SK-N-SH treated with all-trans-retinoic acid at 6 μM for 48 hours (cell line): ENCODE data around the gene TEX29.

Experiments
- ATAC-seq: fragments of 200-7000 bp; cut with Tn5 transposase; 3 replicates; pipeline ENCODE4 v1.9.1; 2020; ENCODE audit warnings: mild to moderate bottlenecking, moderate library complexity
- ARNTL ChIP-seq: fragments of 450-650 bp; formaldehyde crosslinking; IDR thresholded peaks from 2 replicates; pipeline ENCODE4 v1.5.0; 2020; ENCODE audit warnings: low read depth, mild to moderate bottlenecking, moderate library complexity, borderline replicate concordance
- BACH2 ChIP-seq: fragments of 250-450 bp; sonication (Bioruptor Pico); IDR thresholded peaks from 2 replicates; pipeline ENCODE4 v1.9.0; 2021; ENCODE audit warnings: mild to moderate bottlenecking, borderline replicate concordance
- CSDC2 ChIP-seq: fragments of 250-450 bp; sonication (Bioruptor Pico); IDR thresholded peaks from 2 replicates; pipeline ENCODE4 v1.5.0; 2020; ENCODE audit warnings: mild to moderate bottlenecking, moderate library complexity
- CSRNP3 ChIP-seq: fragments of 250-450 bp; sonication (Bioruptor Pico); IDR thresholded peaks from 2 replicates; pipeline ENCODE4 v1.5.1; 2021; ENCODE audit warnings: mild to moderate bottlenecking, moderate library complexity
- ESRRG ChIP-seq: fragments of 250-450 bp; sonication (Bioruptor Pico); IDR thresholded peaks from 2 replicates; pipeline ENCODE4 v1.6.1; 2021; ENCODE audit warnings: mild to moderate bottlenecking
- GLIS3 ChIP-seq: fragments of 250-450 bp; sonication (Bioruptor Pico); IDR thresholded peaks from 2 replicates; pipeline ENCODE4 v1.5.0; 2020; ENCODE audit warnings: mild to moderate bottlenecking, moderate library complexity
- ISL1 ChIP-seq: fragments of 250-450 bp; sonication (Bioruptor Pico); IDR thresholded peaks from 2 replicates; pipeline ENCODE4 v2.1.2; 2022; ENCODE audit warnings: mild to moderate bottlenecking, moderate library complexity
- OSR1 ChIP-seq: fragments of 250-450 bp; sonication (Bioruptor Pico); IDR thresholded peaks from 2 replicates; pipeline ENCODE4 v1.8.0; 2022; ENCODE audit warnings: moderate library complexity, mild to moderate bottlenecking, inconsistent platforms
- PPARA ChIP-seq: fragments of 250-450 bp; sonication (Bioruptor Pico); IDR thresholded peaks from 2 replicates; pipeline ENCODE4 v1.5.0; 2020; ENCODE audit warnings: mild to moderate bottlenecking, borderline replicate concordance
- RARB ChIP-seq: fragments of 250-450 bp; sonication (Bioruptor Pico); IDR thresholded peaks from 2 replicates; pipeline ENCODE4 v1.8.0; 2021; ENCODE audit warnings: mild to moderate bottlenecking, moderate library complexity
- SNAI2 ChIP-seq: fragments of 250-450 bp; sonication (Bioruptor Pico); IDR thresholded peaks from 2 replicates; pipeline ENCODE4 v1.5.0; 2020; ENCODE audit warnings: mild to moderate bottlenecking, moderate library complexity
- TCF4 ChIP-seq: fragments of 250-450 bp; sonication (Bioruptor Pico); IDR thresholded peaks from 2 replicates; pipeline ENCODE4 v1.8.0; 2021; ENCODE audit warnings: mild to moderate bottlenecking, moderate library complexity, borderline replicate concordance
- TOX ChIP-seq: fragments of 250-450 bp; sonication (Bioruptor Pico); IDR thresholded peaks from 2 replicates; pipeline ENCODE4 v1.8.0; 2021; ENCODE audit warnings: mild to moderate bottlenecking, moderate library complexity, borderline replicate concordance
- TSHZ2 ChIP-seq: fragments of 250-450 bp; sonication (Bioruptor Pico); IDR thresholded peaks from 2 replicates; pipeline ENCODE4 v1.5.0; 2020; ENCODE audit warnings: mild to moderate bottlenecking, moderate library complexity
- ZC3H10 ChIP-seq: fragments of 250-450 bp; sonication (Bioruptor Pico); IDR thresholded peaks from 2 replicates; pipeline ENCODE4 v1.5.1; 2021; ENCODE audit warnings: mild to moderate bottlenecking, moderate library complexity
- ZFP3 ChIP-seq: fragments of 250-450 bp; sonication (Bioruptor Pico); IDR thresholded peaks from 2 replicates; pipeline ENCODE4 v1.5.0; 2020; ENCODE audit warnings: mild to moderate bottlenecking, moderate library complexity
- ZFP30 ChIP-seq: fragments of 450-650 bp; formaldehyde crosslinking; IDR thresholded peaks from 2 replicates; pipeline ENCODE4 v1.5.0; 2022; ENCODE audit warnings: mild to moderate bottlenecking, moderate library complexity
- ZNF565 ChIP-seq: fragments of 450-650 bp; formaldehyde crosslinking; conservative IDR thresholded peaks from 2 replicates; pipeline ENCODE4 v1.5.0; 2020; ENCODE audit warnings: low read depth, mild to moderate bottlenecking, moderate library complexity
- ZNF70 ChIP-seq: fragments of 450-650 bp; formaldehyde crosslinking; IDR thresholded peaks from 2 replicates; pipeline ENCODE4 v1.5.0; 2020; ENCODE audit warnings: mild to moderate bottlenecking, moderate library complexity
- ZNF8 ChIP-seq: fragments of 450-650 bp; formaldehyde crosslinking; IDR thresholded peaks from 2 replicates; pipeline ENCODE4 v1.5.0; 2020; ENCODE audit warnings: mild to moderate bottlenecking, moderate library complexity
- TF ChIP-seq, protein P1 (sequence below): fragments of 250-450 bp; sonication (Bioruptor Pico); IDR thresholded peaks from 2 replicates; pipeline ENCODE4 v1.5.1; 2020; ENCODE audit warnings: low read depth, mild to moderate bottlenecking, moderate library complexity
- TF ChIP-seq, protein P2 (sequence below): fragments of 250-450 bp; sonication (Bioruptor Pico); IDR thresholded peaks from 2 replicates; pipeline ENCODE4 v1.8.0; 2020; ENCODE audit warnings: mild to moderate bottlenecking, moderate library complexity, borderline replicate concordance
- TF ChIP-seq, protein P3 (sequence below): fragments of 250-450 bp; sonication (Bioruptor Pico); IDR thresholded peaks from 2 replicates; pipeline ENCODE4 v1.8.0; 2021; ENCODE audit warnings: low read depth, mild to moderate bottlenecking, moderate library complexity, borderline replicate concordance

TEX29 gene

DNA sequence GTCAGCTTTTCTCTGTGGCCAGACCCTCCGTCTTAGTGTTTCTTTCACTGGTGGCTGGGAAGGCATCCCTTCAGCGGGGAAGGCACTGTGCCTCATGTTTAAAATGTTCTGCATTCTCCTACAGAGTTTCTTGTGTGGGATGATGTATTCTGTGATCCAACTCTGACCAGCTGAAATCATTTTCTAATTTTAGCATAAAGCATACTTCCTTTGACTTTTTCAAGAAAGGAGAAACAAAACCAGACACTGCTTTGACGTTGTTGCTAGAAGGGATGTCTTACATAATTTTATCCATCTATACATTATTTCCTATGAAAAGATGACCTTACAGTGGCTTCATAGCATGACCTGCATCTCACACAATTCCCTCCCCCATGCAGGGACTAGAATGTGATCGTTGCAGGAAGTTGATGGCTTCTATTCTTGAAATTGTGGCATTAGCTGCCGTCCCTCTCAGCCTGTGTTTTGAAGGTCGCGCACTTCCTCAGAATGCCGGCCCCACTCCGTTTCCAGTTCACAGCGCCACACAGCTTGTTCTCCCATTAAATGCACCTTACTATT, 38.6 kb upstream of the TEX29 start (continued):
- TF ChIP-seq, protein P1, sequence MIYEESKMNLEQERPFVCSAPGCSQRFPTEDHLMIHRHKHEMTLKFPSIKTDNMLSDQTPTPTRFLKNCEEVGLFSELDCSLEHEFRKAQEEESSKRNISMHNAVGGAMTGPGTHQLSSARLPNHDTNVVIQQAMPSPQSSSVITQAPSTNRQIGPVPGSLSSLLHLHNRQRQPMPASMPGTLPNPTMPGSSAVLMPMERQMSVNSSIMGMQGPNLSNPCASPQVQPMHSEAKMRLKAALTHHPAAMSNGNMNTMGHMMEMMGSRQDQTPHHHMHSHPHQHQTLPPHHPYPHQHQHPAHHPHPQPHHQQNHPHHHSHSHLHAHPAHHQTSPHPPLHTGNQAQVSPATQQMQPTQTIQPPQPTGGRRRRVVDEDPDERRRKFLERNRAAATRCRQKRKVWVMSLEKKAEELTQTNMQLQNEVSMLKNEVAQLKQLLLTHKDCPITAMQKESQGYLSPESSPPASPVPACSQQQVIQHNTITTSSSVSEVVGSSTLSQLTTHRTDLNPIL (CRISPR knock-in tag), result no peak
- no peak for TF ChIP-seq ARNTL (CRISPR knock-in tag)
- TF ChIP-seq ESRRG (CRISPR knock-in tag), result no peak
- TF ChIP-seq, all 23 proteins: peak for 0

GRCh38 chr13:111282425-111282824, 38.0 kb upstream of the TEX29 start:
- no peak for TF ChIP-seq CSDC2
- TF ChIP-seq, protein P1 (CRISPR knock-in tag), result no peak
- TF ChIP-seq ARNTL (CRISPR knock-in tag), result no peak
- no peak for TF ChIP-seq OSR1 (CRISPR knock-in tag)
- no peak for TF ChIP-seq CSRNP3
- TF ChIP-seq PPARA (CRISPR knock-in tag), result no peak
- no peak for TF ChIP-seq ZFP30
- TF ChIP-seq RARB, result no peak
- no peak for TF ChIP-seq ZNF565 (CRISPR knock-in tag)
- TF ChIP-seq, protein P2, sequence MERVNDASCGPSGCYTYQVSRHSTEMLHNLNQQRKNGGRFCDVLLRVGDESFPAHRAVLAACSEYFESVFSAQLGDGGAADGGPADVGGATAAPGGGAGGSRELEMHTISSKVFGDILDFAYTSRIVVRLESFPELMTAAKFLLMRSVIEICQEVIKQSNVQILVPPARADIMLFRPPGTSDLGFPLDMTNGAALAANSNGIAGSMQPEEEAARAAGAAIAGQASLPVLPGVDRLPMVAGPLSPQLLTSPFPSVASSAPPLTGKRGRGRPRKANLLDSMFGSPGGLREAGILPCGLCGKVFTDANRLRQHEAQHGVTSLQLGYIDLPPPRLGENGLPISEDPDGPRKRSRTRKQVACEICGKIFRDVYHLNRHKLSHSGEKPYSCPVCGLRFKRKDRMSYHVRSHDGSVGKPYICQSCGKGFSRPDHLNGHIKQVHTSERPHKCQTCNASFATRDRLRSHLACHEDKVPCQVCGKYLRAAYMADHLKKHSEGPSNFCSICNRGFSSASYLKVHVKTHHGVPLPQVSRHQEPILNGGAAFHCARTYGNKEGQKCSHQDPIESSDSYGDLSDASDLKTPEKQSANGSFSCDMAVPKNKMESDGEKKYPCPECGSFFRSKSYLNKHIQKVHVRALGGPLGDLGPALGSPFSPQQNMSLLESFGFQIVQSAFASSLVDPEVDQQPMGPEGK (CRISPR knock-in tag), result no peak
- TF ChIP-seq TSHZ2 (CRISPR knock-in tag), result no peak
- TF ChIP-seq TCF4 (CRISPR knock-in tag), result no peak
- TF ChIP-seq ZNF70, result no peak
- no peak for TF ChIP-seq ZFP3 (CRISPR knock-in tag)
- no peak for TF ChIP-seq ZNF8 (CRISPR knock-in tag)
- no peak for TF ChIP-seq GLIS3 (CRISPR knock-in tag)
- no peak for TF ChIP-seq ZC3H10
- no peak for ATAC-seq

DNA sequence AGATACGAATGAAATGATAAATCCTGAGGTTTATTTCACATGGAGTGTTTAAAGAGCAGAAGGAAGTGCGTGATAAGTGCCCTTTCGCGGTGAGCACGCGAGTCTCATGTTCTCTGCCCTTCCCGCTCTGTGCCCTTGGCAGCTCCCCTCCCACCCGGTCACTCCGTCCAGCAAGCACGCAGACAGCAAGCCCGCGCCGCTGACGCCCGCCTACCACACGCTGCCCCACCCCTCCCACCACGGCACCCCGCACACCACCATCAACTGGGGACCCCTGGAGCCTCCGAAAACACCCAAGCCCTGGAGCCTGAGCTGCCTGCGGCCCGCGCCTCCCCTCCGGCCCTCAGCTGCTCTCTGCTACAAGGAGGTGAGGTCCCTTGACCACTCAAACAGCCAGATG, 37.4 kb upstream of the TEX29 start:
- ATAC-seq, result no peak
- TF ChIP-seq ZNF70 (no peak), ESRRG (CRISPR knock-in tag) (no peak), CSDC2 (no peak), SNAI2 (CRISPR knock-in tag) (no peak), ISL1 (CRISPR knock-in tag) (no peak), TCF4 (CRISPR knock-in tag) (no peak), ZFP30 (no peak), OSR1 (CRISPR knock-in tag) (no peak), TOX (CRISPR knock-in tag) (no peak), BACH2 (CRISPR knock-in tag) (no peak), RARB (no peak), ARNTL (CRISPR knock-in tag) (no peak), ZNF8 (CRISPR knock-in tag) (no peak), TSHZ2 (CRISPR knock-in tag) (no peak)
- TF ChIP-seq, protein P3, sequence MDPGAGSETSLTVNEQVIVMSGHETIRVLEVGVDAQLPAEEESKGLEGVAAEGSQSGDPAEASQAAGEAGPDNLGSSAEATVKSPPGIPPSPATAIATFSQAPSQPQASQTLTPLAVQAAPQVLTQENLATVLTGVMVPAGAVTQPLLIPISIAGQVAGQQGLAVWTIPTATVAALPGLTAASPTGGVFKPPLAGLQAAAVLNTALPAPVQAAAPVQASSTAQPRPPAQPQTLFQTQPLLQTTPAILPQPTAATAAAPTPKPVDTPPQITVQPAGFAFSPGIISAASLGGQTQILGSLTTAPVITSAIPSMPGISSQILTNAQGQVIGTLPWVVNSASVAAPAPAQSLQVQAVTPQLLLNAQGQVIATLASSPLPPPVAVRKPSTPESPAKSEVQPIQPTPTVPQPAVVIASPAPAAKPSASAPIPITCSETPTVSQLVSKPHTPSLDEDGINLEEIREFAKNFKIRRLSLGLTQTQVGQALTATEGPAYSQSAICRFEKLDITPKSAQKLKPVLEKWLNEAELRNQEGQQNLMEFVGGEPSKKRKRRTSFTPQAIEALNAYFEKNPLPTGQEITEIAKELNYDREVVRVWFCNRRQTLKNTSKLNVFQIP (CRISPR knock-in tag), result no peak
- TF ChIP-seq, protein P1 (CRISPR knock-in tag), result no peak
